H9 (cell line): ENCODE measurements around the gene SPATA19. TPM values are rescaled to one million over a fixed set of nuclear protein-coding genes. Genes with fewer than 3 reads are reported as not detected.

Experiments
- DNase-seq: peaks from one replicate; pipeline ENCODE4 v3.0.0-alpha.2; 2017
- H2AFZ ChIP-seq: one replicate; pipeline ENCODE4 v1.6.1; 2013; ENCODE audit warnings: mild to moderate bottlenecking, low read length, control low read depth, moderate library complexity
- H2AK5ac ChIP-seq: 2 replicates; pipeline ENCODE4 v1.6.1; 2013; ENCODE audit warnings: low read length, control low read depth, mixed read lengths; ENCODE audit not compliant: insufficient read length
- H2BK120ac ChIP-seq: one replicate; pipeline ENCODE4 v1.6.1; 2013; ENCODE audit warnings: low read depth, mild to moderate bottlenecking, low read length, control low read depth, inconsistent platforms; ENCODE audit not compliant: poor library complexity, severe bottlenecking
- H2BK12ac ChIP-seq: 2 replicates; pipeline ENCODE4 v1.6.1; 2013; ENCODE audit warnings: low read length, control low read depth, mixed read lengths, low read depth; ENCODE audit not compliant: insufficient read length
- H2BK15ac ChIP-seq: 2 replicates; pipeline ENCODE4 v1.6.1; 2013; ENCODE audit warnings: low read depth, low read length, control low read depth
- H2BK20ac ChIP-seq: one replicate; pipeline ENCODE4 v1.6.1; 2013; ENCODE audit warnings: low read depth, mild to moderate bottlenecking, low read length, control low read depth, inconsistent platforms; ENCODE audit not compliant: poor library complexity, severe bottlenecking
- H2BK5ac ChIP-seq: 2 replicates; pipeline ENCODE4 v1.6.1; 2013; ENCODE audit warnings: low read length, control low read depth, mixed read lengths; ENCODE audit not compliant: insufficient read length
- H3K14ac ChIP-seq: 2 replicates; pipeline ENCODE4 v1.6.1; 2013; ENCODE audit warnings: low read length, control low read depth; ENCODE audit not compliant: insufficient read depth
- H3K18ac ChIP-seq: 2 replicates; pipeline ENCODE4 v1.6.1; 2013; ENCODE audit warnings: low read depth, mild to moderate bottlenecking, mixed read lengths, low read length, control low read depth; ENCODE audit not compliant: insufficient read length
- H3K23ac ChIP-seq: 2 replicates; pipeline ENCODE4 v1.6.1; 2013; ENCODE audit warnings: low read length, control low read depth, mixed read lengths, low read depth; ENCODE audit not compliant: insufficient read length
- H3K23me2 ChIP-seq: 2 replicates; pipeline ENCODE4 v1.6.1; 2013; ENCODE audit warnings: low read depth, mild to moderate bottlenecking, mixed read lengths, low read length, control low read depth; ENCODE audit not compliant: insufficient read length, poor library complexity, severe bottlenecking
- H3K27ac ChIP-seq: 2 replicates; pipeline ENCODE4 v1.5.1; 2013; ENCODE audit warnings: low read length, control low read depth, mixed read lengths, low read depth; ENCODE audit not compliant: insufficient read length
- H3K27me3 ChIP-seq: 2 replicates; pipeline ENCODE4 v1.6.1; 2013; ENCODE audit warnings: low read length, control low read depth, inconsistent platforms; ENCODE audit not compliant: insufficient read depth
- H3K4ac ChIP-seq: 2 replicates; pipeline ENCODE4 v1.6.1; 2013; ENCODE audit warnings: low read depth, mild to moderate bottlenecking, control low read depth, inconsistent platforms, low read length, moderate library complexity
- H3K4me1 ChIP-seq: 2 replicates; pipeline ENCODE4 v1.6.1; 2013; ENCODE audit warnings: low read length, control low read depth, inconsistent platforms; ENCODE audit not compliant: insufficient read depth
- H3K4me2 ChIP-seq: 2 replicates; pipeline ENCODE4 v1.6.1; 2013; ENCODE audit warnings: low read length, control low read depth, mixed read lengths; ENCODE audit not compliant: insufficient read length, insufficient read depth
- H3K56ac ChIP-seq: 2 replicates; pipeline ENCODE4 v1.6.1; 2013; ENCODE audit warnings: low read depth, mild to moderate bottlenecking, mixed read lengths, low read length, control low read depth; ENCODE audit not compliant: insufficient read length
- H3K79me1 ChIP-seq: 2 replicates; pipeline ENCODE4 v1.6.1; 2013; ENCODE audit warnings: low read depth, mild to moderate bottlenecking, moderate library complexity, low read length, control low read depth, inconsistent platforms; ENCODE audit not compliant: insufficient read depth, poor library complexity, severe bottlenecking
- H3K79me2 ChIP-seq: 2 replicates; pipeline ENCODE4 v1.6.1; 2013; ENCODE audit warnings: low read length, control low read depth, inconsistent platforms; ENCODE audit not compliant: insufficient read depth
- H3K9ac ChIP-seq: 2 replicates; pipeline ENCODE4 v1.6.1; 2013; ENCODE audit warnings: low read length, control low read depth, mixed read lengths; ENCODE audit not compliant: insufficient read length; ENCODE audit errors: extremely low read depth
- H3K9me3 ChIP-seq: one replicate; pipeline ENCODE4 v1.6.1; 2013; ENCODE audit warnings: low read depth, low read length, inconsistent platforms; ENCODE audit not compliant: control insufficient read depth
- H3T11ph ChIP-seq: one replicate; pipeline ENCODE4 v1.6.1; 2013; ENCODE audit warnings: mild to moderate bottlenecking, low read length, control low read depth, inconsistent platforms
- H4K20me1 ChIP-seq: one replicate; pipeline ENCODE4 v1.6.1; 2013; ENCODE audit not compliant: control insufficient read depth, insufficient read length, insufficient read depth
- H4K5ac ChIP-seq: 2 replicates; pipeline ENCODE4 v1.6.1; 2013; ENCODE audit warnings: low read depth, mild to moderate bottlenecking, mixed read lengths, low read length, control low read depth; ENCODE audit not compliant: insufficient read length
- H4K8ac ChIP-seq: replicated peaks from 2 replicates; pipeline ENCODE4 v1.6.1; 2013; ENCODE audit warnings: low read length, control low read depth, mixed read lengths, low read depth; ENCODE audit not compliant: insufficient read length
- H4K91ac ChIP-seq: 2 replicates; pipeline ENCODE4 v1.6.1; 2013; ENCODE audit warnings: low read depth, mild to moderate bottlenecking, moderate library complexity, mixed read lengths, low read length, control low read depth; ENCODE audit not compliant: insufficient read length
- H3K27ac Mint-ChIP-seq, 3 experiments: 2 replicates in 2 of 3; 3 replicates in 1 of 3; pipeline ENCODE4 v1.8.0; 2020 to 2021; ENCODE audit warnings: mixed read lengths in 3 of 3, mild to moderate bottlenecking in 1 of 3, moderate library complexity in 1 of 3
- H3K27me3 Mint-ChIP-seq: 2 replicates; pipeline ENCODE4 v1.8.0; 2021; ENCODE audit warnings: low read depth, mild to moderate bottlenecking, moderate library complexity, mixed read lengths
- H3K36me3 Mint-ChIP-seq, 3 experiments: 2 replicates in 2 of 3; 3 replicates in 1 of 3; pipeline ENCODE4 v1.8.0; 2020 to 2021; ENCODE audit warnings: low read depth in 3 of 3, mixed read lengths in 3 of 3; ENCODE audit not compliant: insufficient read depth in 1 of 3
- H3K4me1 Mint-ChIP-seq, 2 experiments: 2 replicates each; pipeline ENCODE4 v1.8.0; 2020; ENCODE audit warnings: mixed read lengths in 2 of 2
- H3K4me3 Mint-ChIP-seq, 2 experiments: 2 replicates in 1 of 2; 3 replicates in 1 of 2; pipeline ENCODE4 v1.8.0; 2020 to 2021; ENCODE audit warnings: mild to moderate bottlenecking in 2 of 2, mixed read lengths in 2 of 2, moderate library complexity in 1 of 2
- H3K9me3 Mint-ChIP-seq, 2 experiments: 2 replicates in 1 of 2; 3 replicates in 1 of 2; pipeline ENCODE4 v1.8.0; 2020; ENCODE audit warnings: mild to moderate bottlenecking in 2 of 2, mixed read lengths in 2 of 2, moderate library complexity in 1 of 2
- WGBS: extraction: QIAGEN DNeasy Blood & Tissue Kit; methylation state at CpG from one replicate; pipeline ENCODE4 v1.1.7; 2013; ENCODE audit warnings: missing lambda C conversion rate, low lambda C conversion rate, mixed read lengths; ENCODE audit not compliant: insufficient read length; ENCODE audit errors: extremely low coverage; 5-methylcytosine and 5-hydroxymethylcytosine counted together
- total RNA-seq: library from RNA; stranded (reverse); gene quantifications from 2 replicates; pipeline ENCODE4 v1.2.1, GENCODE V29; 2021
- TF ChIP-seq, protein P1 (sequence below): fragments of 200-600 bp; sonication (generic); conservative IDR thresholded peaks from 3 replicates; pipeline ENCODE4 v1.8.0; 2021; ENCODE audit warnings: antibody characterized with exemption, mild to moderate bottlenecking

Gene SPATA19
- total RNA-seq, 1 experiment from 2014 or later: not detected

DNA sequence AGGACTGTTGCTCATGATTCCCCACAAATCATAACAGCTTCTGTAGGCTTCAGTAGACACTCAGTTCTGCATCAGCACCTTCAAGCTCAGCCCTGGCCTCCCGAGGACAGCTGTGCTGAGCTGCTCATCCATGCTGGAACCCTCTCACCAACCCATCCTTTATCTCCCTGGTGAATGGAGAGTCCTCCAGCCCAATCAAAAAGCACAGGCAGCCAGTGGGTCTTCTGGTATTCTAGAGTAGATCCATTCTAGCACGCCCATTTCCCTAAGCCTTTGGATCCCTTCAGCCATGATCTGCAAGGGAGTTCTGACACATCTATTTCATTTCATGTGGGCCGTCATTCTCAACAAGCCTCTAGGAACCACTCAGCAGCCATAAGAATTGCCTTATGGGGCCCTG is 44.6 kb upstream of the SPATA19 start:
- no peaks in the 10 kb centered on the region for H4K20me1 ChIP-seq
- Mint-ChIP-seq H3K4me1 (peaks cover 5 to 6% of the 10 kb centered on the region in 2 experiments), H3K27ac (no peak overlapping the region), H3K27me3 (peaks cover 17% of the 10 kb centered on the region), H3K36me3 (no peaks in the 10 kb centered on the region; a peak in 2 of 7 replicates), H3K4me3 (no peak overlapping the region), H3K9me3 (no peaks in the 10 kb centered on the region; a peak in 1 of 5 replicates)
- no peak overlapping the region for H3K9ac ChIP-seq
- no peak overlapping the region for H2AK5ac ChIP-seq
- no peak overlapping the region for H3K4ac ChIP-seq
- H3K27ac ChIP-seq: no peak overlapping the region
- H4K91ac ChIP-seq: no peak overlapping the region
- no peak for DNase-seq
- H2BK5ac ChIP-seq: no peak overlapping the region
- H3K79me1 ChIP-seq: no peaks in the 10 kb centered on the region
- no peak overlapping the region for H3T11ph ChIP-seq
- no peaks in the 10 kb centered on the region for H3K4me1 ChIP-seq
- no peak overlapping the region for H2BK20ac ChIP-seq
- H3K9me3 ChIP-seq: no peaks in the 10 kb centered on the region
- no peak overlapping the region for H2BK12ac ChIP-seq
- H4K8ac ChIP-seq: no peak overlapping the region
- H3K27me3 ChIP-seq: no peaks in the 10 kb centered on the region
- no peak overlapping the region for H3K56ac ChIP-seq
- H4K5ac ChIP-seq: no peak overlapping the region
- no peak overlapping the region for H3K14ac ChIP-seq
- H3K18ac ChIP-seq: no peak overlapping the region
- H2AFZ ChIP-seq: no peak overlapping the region
- TF ChIP-seq, protein P1, sequence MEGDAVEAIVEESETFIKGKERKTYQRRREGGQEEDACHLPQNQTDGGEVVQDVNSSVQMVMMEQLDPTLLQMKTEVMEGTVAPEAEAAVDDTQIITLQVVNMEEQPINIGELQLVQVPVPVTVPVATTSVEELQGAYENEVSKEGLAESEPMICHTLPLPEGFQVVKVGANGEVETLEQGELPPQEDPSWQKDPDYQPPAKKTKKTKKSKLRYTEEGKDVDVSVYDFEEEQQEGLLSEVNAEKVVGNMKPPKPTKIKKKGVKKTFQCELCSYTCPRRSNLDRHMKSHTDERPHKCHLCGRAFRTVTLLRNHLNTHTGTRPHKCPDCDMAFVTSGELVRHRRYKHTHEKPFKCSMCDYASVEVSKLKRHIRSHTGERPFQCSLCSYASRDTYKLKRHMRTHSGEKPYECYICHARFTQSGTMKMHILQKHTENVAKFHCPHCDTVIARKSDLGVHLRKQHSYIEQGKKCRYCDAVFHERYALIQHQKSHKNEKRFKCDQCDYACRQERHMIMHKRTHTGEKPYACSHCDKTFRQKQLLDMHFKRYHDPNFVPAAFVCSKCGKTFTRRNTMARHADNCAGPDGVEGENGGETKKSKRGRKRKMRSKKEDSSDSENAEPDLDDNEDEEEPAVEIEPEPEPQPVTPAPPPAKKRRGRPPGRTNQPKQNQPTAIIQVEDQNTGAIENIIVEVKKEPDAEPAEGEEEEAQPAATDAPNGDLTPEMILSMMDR: no peak
- H3K23me2 ChIP-seq: no peaks in the 10 kb centered on the region
- no CpG with 5 or more reads among the region's 3 CpGs for WGBS
- no peak overlapping the region for H3K23ac ChIP-seq
- H2BK15ac ChIP-seq: no peak overlapping the region
- no peak overlapping the region for H2BK120ac ChIP-seq
- H3K4me2 ChIP-seq: no peak overlapping the region
- no peaks in the 10 kb centered on the region for H3K79me2 ChIP-seq
